GM23338 (cell line): ENCODE measurements around the gene ABHD3. TPM values are rescaled to one million over a fixed set of nuclear protein-coding genes. Genes with fewer than 3 reads are reported as not detected.

Source experiments
- ATAC-seq: fragments of 200-7000 bp; cut with Tn5 transposase; 3 replicates; pipeline ENCODE4 v1.9.1; 2020
- DNase-seq: peaks from one replicate; pipeline ENCODE4 v3.0.0-alpha.2; 2015; ENCODE audit warnings: low spot score
- H2AFZ ChIP-seq: fragments of 200-600 bp; sonication (generic); 2 replicates; pipeline ENCODE4 v1.8.0; 2016; ENCODE audit warnings: antibody characterized with exemption, mild to moderate bottlenecking, moderate library complexity
- H3F3A ChIP-seq: fragments of 200-600 bp; sonication (generic); replicated peaks from 2 replicates; pipeline ENCODE4 v1.8.0; 2017; ENCODE audit warnings: antibody characterized with exemption, mixed run types, low read depth
- H3K27ac ChIP-seq: fragments of 200-600 bp; sonication (generic); 2 replicates; pipeline ENCODE4 v1.6.1; 2016; ENCODE audit warnings: low read depth
- H3K27me3 ChIP-seq: fragments of 200-600 bp; sonication (generic); 2 replicates; pipeline ENCODE4 v1.8.0; 2016; ENCODE audit warnings: mild to moderate bottlenecking, mixed run types, moderate library complexity; ENCODE audit not compliant: insufficient read depth
- H3K36me3 ChIP-seq: fragments of 200-600 bp; sonication (generic); 2 replicates; pipeline ENCODE4 v1.8.0; 2016; ENCODE audit warnings: mild to moderate bottlenecking; ENCODE audit not compliant: insufficient read depth
- H3K4me1 ChIP-seq: fragments of 200-600 bp; sonication (generic); 2 replicates; pipeline ENCODE4 v1.8.0; 2016; ENCODE audit warnings: mild to moderate bottlenecking, moderate library complexity; ENCODE audit not compliant: insufficient read depth
- H3K4me2 ChIP-seq: fragments of 200-600 bp; sonication (generic); 2 replicates; pipeline ENCODE4 v1.7.1; 2017; ENCODE audit warnings: mixed run types
- H3K4me3 ChIP-seq: fragments of 200-600 bp; sonication (generic); 2 replicates; pipeline ENCODE4 v1.6.1; 2016; ENCODE audit warnings: mixed run types
- H3K79me2 ChIP-seq: fragments of 200-600 bp; sonication (generic); replicated peaks from 2 replicates; pipeline ENCODE4 v1.8.0; 2017; ENCODE audit warnings: mild to moderate bottlenecking; ENCODE audit not compliant: insufficient read depth
- H3K9me2 ChIP-seq: fragments of 200-600 bp; sonication (generic); 2 replicates; pipeline ENCODE4 v1.8.0; 2017; ENCODE audit not compliant: insufficient read depth
- H4K20me1 ChIP-seq: fragments of 200-600 bp; sonication (generic); replicated peaks from 2 replicates; pipeline ENCODE4 v1.8.0; 2017; ENCODE audit warnings: mild to moderate bottlenecking; ENCODE audit not compliant: insufficient read depth
- H3K27ac Mint-ChIP-seq: 2 replicates; pipeline ENCODE4 v1.8.0; 2020; ENCODE audit warnings: inconsistent platforms, mild to moderate bottlenecking, moderate library complexity, mixed read lengths
- H3K27me3 Mint-ChIP-seq: 3 replicates; pipeline ENCODE4 v1.8.0; 2022; ENCODE audit warnings: low read depth, mild to moderate bottlenecking, moderate library complexity, mixed read lengths, inconsistent platforms; ENCODE audit not compliant: insufficient read depth, poor library complexity
- H3K36me3 Mint-ChIP-seq: 3 replicates; pipeline ENCODE4 v1.8.0; 2021; ENCODE audit warnings: low read depth, mild to moderate bottlenecking, inconsistent platforms, moderate library complexity, mixed read lengths
- H3K4me1 Mint-ChIP-seq: 3 replicates; pipeline ENCODE4 v1.8.0; 2020; ENCODE audit warnings: mild to moderate bottlenecking, inconsistent platforms, mixed read lengths
- H3K4me3 Mint-ChIP-seq: 3 replicates; pipeline ENCODE4 v1.8.0; 2021; ENCODE audit warnings: moderate library complexity, mild to moderate bottlenecking, inconsistent platforms, mixed read lengths
- H3K9me3 Mint-ChIP-seq: 3 replicates; pipeline ENCODE4 v1.8.0; 2020; ENCODE audit warnings: moderate library complexity, mild to moderate bottlenecking, inconsistent platforms, mixed read lengths
- ETS1 ChIP-seq: IDR thresholded peaks from 2 replicates; pipeline ENCODE4 v1.6.1; 2016; ENCODE audit warnings: antibody characterized with exemption
- EZH2 ChIP-seq: fragments of 200-600 bp; sonication (generic); IDR thresholded peaks from one replicate; pipeline ENCODE4 v1.8.0; 2017; ENCODE audit warnings: antibody characterized with exemption, mild to moderate bottlenecking, low read depth; ENCODE audit not compliant: unreplicated experiment
- EZH2phosphoT487 ChIP-seq: fragments of 200-600 bp; sonication (generic); IDR thresholded peaks from one replicate; pipeline ENCODE4 v1.8.1; 2018; ENCODE audit warnings: antibody characterized with exemption; ENCODE audit not compliant: unreplicated experiment
- JUNB ChIP-seq: IDR thresholded peaks from one replicate; pipeline ENCODE4 v1.6.1; 2016; ENCODE audit warnings: antibody characterized with exemption; ENCODE audit not compliant: unreplicated experiment
- POLR2AphosphoS5 ChIP-seq: IDR thresholded peaks from 2 replicates; pipeline ENCODE4 v1.6.1; 2016; ENCODE audit warnings: antibody characterized with exemption, low read depth
- REST ChIP-seq: IDR thresholded peaks from one replicate; pipeline ENCODE4 v1.6.1; 2018; ENCODE audit warnings: antibody characterized with exemption; ENCODE audit not compliant: unreplicated experiment
- ZNF114 ChIP-seq: fragments of 250-450 bp; sonication (Bioruptor Pico); IDR thresholded peaks from 2 replicates; pipeline ENCODE4 v1.5.0; 2020; ENCODE audit warnings: mild to moderate bottlenecking, moderate library complexity
- ZNF331 ChIP-seq: fragments of 250-450 bp; sonication (Bioruptor Pico); IDR thresholded peaks from 2 replicates; pipeline ENCODE4 v1.5.0; 2020; ENCODE audit warnings: low read depth, mild to moderate bottlenecking, moderate library complexity
- ZNF462 ChIP-seq: fragments of 250-450 bp; sonication (Bioruptor Pico); IDR thresholded peaks from 2 replicates; pipeline ENCODE4 v1.5.0; 2020; ENCODE audit warnings: mild to moderate bottlenecking, moderate library complexity
- polyA plus RNA-seq: library from polyadenylated mRNA; unstranded; fragments of >200 nt; fragmentation: Nextera tagmentation; extraction: Ambion mirVana; gene quantifications from 2 replicates; pipeline ENCODE4 v1.2.1, GENCODE V29; 2016
- total RNA-seq: library from RNA; depleted of rRNA; stranded (reverse); fragments of >200 nt; shearing (Covaris generic); gene quantifications from 2 replicates; pipeline ENCODE4 v1.2.3, GENCODE V29; 2014

Gene ABHD3
- total and polyA plus RNA-seq, 2 experiments from 2014 or later, result 16.2 to 19.9 TPM

GRCh38 chr18:21634588-21635199, 69.9 kb downstream of the ABHD3 start (continued):
- TF ChIP-seq ZNF462 (no peak), ZNF331 (CRISPR knock-in tag) (no peak), ETS1 (no peak), POLR2AphosphoS5 (no peak), EZH2 (no peak), JUNB (no peak), ZNF114 (no peak)

- H3K27me3 ChIP-seq, result no peaks in the 10 kb centered on the region
- H3K4me3 ChIP-seq, result no peak overlapping the region
- no peaks in the 10 kb centered on the region for H3K9me2 ChIP-seq
- H3K36me3 Mint-ChIP-seq, result peaks cover 79% of the 10 kb centered on the region
- H3K27ac ChIP-seq, result no peak overlapping the region; the same call in 1 of the 2 replicates
- H3K4me3 Mint-ChIP-seq, result no peak overlapping the region
- H4K20me1 ChIP-seq, result peaks cover 11% of the 10 kb centered on the region
- H3F3A ChIP-seq, result 0 out of 2 replicates have a peak, but pooled peaks cover 15% of the 10 kb centered on the region
- no peak overlapping the region for H2AFZ ChIP-seq
- H3K36me3 ChIP-seq, result peaks cover 44% of the 10 kb centered on the region
- H3K27ac Mint-ChIP-seq, result no peak overlapping the region
- H3K4me2 ChIP-seq, result no peak overlapping the region
- H3K4me1 Mint-ChIP-seq, result no peaks in the 10 kb centered on the region
- H3K9me3 Mint-ChIP-seq, result no peaks in the 10 kb centered on the region; the same call in 1 of the 3 replicates
- H3K79me2 ChIP-seq, result peaks cover 16% of the 10 kb centered on the region
- DNase-seq (no peak), ATAC-seq (no peak)
- H3K4me1 ChIP-seq, result no peaks in the 10 kb centered on the region
- H3K27me3 Mint-ChIP-seq, result peaks cover 4% of the 10 kb centered on the region
- TF ChIP-seq EZH2phosphoT487, result no peak
- no peak for TF ChIP-seq REST
Observed at GRCh38 chr18:21632393-21632792, 72.2 kb downstream of the ABHD3 start.
